Lower lobe of right lung (tissue), 2 donors: ENCODE measurements around the gene PIK3R3. TPM values are rescaled to one million over a fixed set of nuclear protein-coding genes. Genes with fewer than 3 reads are reported as not detected.

Experiments
- ATAC-seq, 2 donors: fragments of 200-7000 bp; cut with Tn5 transposase; one replicate each; pipeline ENCODE4 v1.9.1; 2020 to 2022; ENCODE audit warnings: mild to moderate bottlenecking in 2 of 2, moderate library complexity in 2 of 2
- DNase-seq: peaks from one replicate; pipeline ENCODE4 v3.0.0-alpha.2; 2020
- H3K27ac ChIP-seq: fragments of 200-600 bp; one replicate; pipeline ENCODE4 v1.8.0; 2022
- H3K27me3 ChIP-seq: fragments of 200-600 bp; one replicate; pipeline ENCODE4 v1.8.0; 2022; ENCODE audit warnings: low read depth
- H3K36me3 ChIP-seq: fragments of 200-600 bp; one replicate; pipeline ENCODE4 v1.8.0; 2022; ENCODE audit warnings: mild to moderate bottlenecking
- H3K4me1 ChIP-seq: fragments of 200-600 bp; one replicate; pipeline ENCODE4 v1.8.0; 2022
- H3K4me3 ChIP-seq: fragments of 200-600 bp; one replicate; pipeline ENCODE4 v1.8.0; 2022; ENCODE audit warnings: mild to moderate bottlenecking
- H3K9me3 ChIP-seq: fragments of 200-600 bp; one replicate; pipeline ENCODE4 v1.8.0; 2022
- CTCF ChIP-seq: fragments of 200-600 bp; IDR thresholded peaks from one replicate; pipeline ENCODE4 v1.8.0; 2022; ENCODE audit warnings: antibody characterized with exemption, mild to moderate bottlenecking
- intact Hi-C: fragments of 100-400 bp; cut with DNase I; formaldehyde crosslinking; loops from one replicate; pipeline ENCODE4 v1.11.0; 2022
- total RNA-seq: library from RNA; stranded (reverse); fragmentation: NEBNext Ultra II Directional; extraction: Animal tissue kit (Norgen Biotek cat#: 25700); gene quantifications from one replicate; pipeline ENCODE4 v1.2.1, GENCODE V29; 2021
- donor health status: DM: no; HTN: yes; CAD: no; lungs with severe emphysema.

The PIK3R3 gene
- total RNA-seq, 1 donor from 2014 or later = 39.2 TPM

DNA sequence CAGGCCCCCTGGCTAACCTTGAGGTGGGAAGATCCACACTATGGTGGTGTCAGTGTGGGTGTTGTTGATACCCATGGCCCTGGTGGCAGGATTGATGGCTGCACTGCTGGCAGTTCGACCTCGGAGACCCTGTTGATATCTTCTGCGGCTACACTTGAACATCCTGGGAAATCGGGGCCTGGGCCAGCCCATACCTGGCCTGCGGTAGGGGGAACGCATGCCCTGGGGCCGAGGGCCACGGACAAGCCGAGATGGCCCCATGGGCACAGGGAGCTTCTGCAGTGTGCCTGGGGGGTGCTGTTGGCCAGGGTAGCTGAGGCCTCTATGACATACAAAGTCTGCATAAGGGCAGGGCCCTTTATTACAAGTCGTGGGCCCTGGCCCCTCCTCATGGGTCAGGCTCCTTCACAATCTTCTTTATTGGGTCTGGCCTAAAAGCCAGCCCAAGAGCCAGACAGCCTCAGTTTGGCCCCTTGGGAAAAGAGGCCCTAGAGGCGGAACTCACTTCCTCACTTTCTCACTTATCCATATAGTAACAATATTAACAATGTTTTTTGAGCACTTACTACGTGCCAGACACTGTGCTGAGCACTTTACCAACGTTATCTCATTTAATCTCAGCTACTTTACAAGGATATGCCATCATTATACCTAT lies 43.9 kb upstream of the PIK3R3 start, which contains the start of gene P3R3URF:
P3R3URF (minus strand) TSS at position 278 of the 655 bp plus-strand sequence; CDS start at position 261, 17 bp downstream.
- peak within 1 kb of the TSS; percentile 66 for H3K27ac ChIP-seq
- H3K4me1 ChIP-seq = peaks cover 59% of the 10 kb centered on the region
- ATAC-seq = no peak
- no peaks in the 10 kb centered on the region for H3K9me3 ChIP-seq
- H3K4me3 ChIP-seq = no peak within 1 kb of the TSS
- DNase-seq = no peak
- intact Hi-C loops = no loop called here
- no peaks in the 10 kb centered on the region for H3K36me3 ChIP-seq
- no peak for TF ChIP-seq CTCF
- no peaks in the 10 kb centered on the region for H3K27me3 ChIP-seq

GRCh38 chr1:46175243-46175642 lies 42.8 kb upstream of the PIK3R3 start:
- DNase-seq (no peak), ATAC-seq (no peak)
- no peak for TF ChIP-seq CTCF
- Histone ChIP-seq H3K4me1 (peaks cover 60% of the 10 kb centered on the region), H3K36me3 (no peaks in the 10 kb centered on the region), H3K9me3 (no peaks in the 10 kb centered on the region), H3K4me3 (no peak overlapping the region), H3K27ac (peak overlapping the region; percentile 66), H3K27me3 (no peaks in the 10 kb centered on the region)
- intact Hi-C loops = no loop called here

- intact Hi-C loops = no loop called here
- Histone ChIP-seq H3K36me3 (no peaks in the 10 kb centered on the region), H3K27ac (peak within 1 kb of the TSS; percentile 66), H3K4me1 (peaks cover 59% of the 10 kb centered on the region), H3K27me3 (no peaks in the 10 kb centered on the region), H3K4me3 (no peak within 1 kb of the TSS), H3K9me3 (no peaks in the 10 kb centered on the region)
- DNase-seq = no peak
- TF ChIP-seq CTCF = no peak
- peak; percentile 75 to 77 for ATAC-seq
These were observed 42.2 kb upstream of the PIK3R3 start, which contains the start of gene TSPAN1 for GRCh38 chr1:46174448-46175231. Gene TSPAN1, plus strand, starts transcription at chr1:46175087. Its CDS starts 6,021 bp downstream, at chr1:46181108.

- TF ChIP-seq CTCF = no peak
- intact Hi-C loops = no loop called here
- H3K27ac ChIP-seq = no peak overlapping the region
- no peak overlapping the region for H3K4me3 ChIP-seq
- H3K9me3 ChIP-seq = no peaks in the 10 kb centered on the region
- DNase-seq = no peak
- H3K4me1 ChIP-seq = peaks cover 64% of the 10 kb centered on the region
- no peaks in the 10 kb centered on the region for H3K27me3 ChIP-seq
- no peaks in the 10 kb centered on the region for H3K36me3 ChIP-seq
- ATAC-seq = no peak
These were observed 41.0 kb upstream of the PIK3R3 start for GRCh38 chr1:46173361-46173856.

- intact Hi-C loops = no loop called here
- Histone ChIP-seq H3K27ac (peak overlapping the region; percentile 77), H3K27me3 (no peaks in the 10 kb centered on the region), H3K4me1 (peaks cover 75% of the 10 kb centered on the region), H3K4me3 (no peak overlapping the region), H3K36me3 (no peaks in the 10 kb centered on the region), H3K9me3 (no peaks in the 10 kb centered on the region)
- DNase-seq (no peak), ATAC-seq (no peak)
- TF ChIP-seq CTCF = no peak
These were observed 39.9 kb upstream of the PIK3R3 start for GRCh38 chr1:46172321-46172720.
